HG02588 (cell line): ENCODE data around the gene SSTR5.

Source experiments
- ATAC-seq: cut with Tn5 transposase; IDR thresholded peaks from one replicate; pipeline ENCODE4 v1.9.1; 2021; ENCODE audit warnings: mild to moderate bottlenecking, moderate library complexity; ENCODE audit not compliant: unreplicated experiment

SSTR5 gene

GRCh38 chr16:1119766-1120576, 47.4 kb downstream of the SSTR5 start:
- no peak for ATAC-seq

- ATAC-seq = no peak
Measured at GRCh38 chr16:1120577-1120941, 48.0 kb downstream of the SSTR5 start.

- ATAC-seq = no peak
Measured at GRCh38 chr16:1121009-1121408, 48.5 kb downstream of the SSTR5 start.

GRCh38 chr16:1121601-1122397, 49.3 kb downstream of the SSTR5 start:
- no peak for ATAC-seq

- ATAC-seq = no peak
Measured at GRCh38 chr16:1122398-1122765, 49.8 kb downstream of the SSTR5 start.

- ATAC-seq = no peak
Measured at GRCh38 chr16:1123525-1124230, 51.1 kb downstream of the SSTR5 start.

- no peak for ATAC-seq
Measured at GRCh38 chr16:1124291-1124690, 51.7 kb downstream of the SSTR5 start.

GRCh38 chr16:1124795-1125194, 52.2 kb downstream of the SSTR5 start:
- ATAC-seq = no peak

GRCh38 chr16:1125471-1125870, 52.9 kb downstream of the SSTR5 start:
- no peak for ATAC-seq

- ATAC-seq = no peak
Measured at GRCh38 chr16:1126044-1126443, 53.5 kb downstream of the SSTR5 start.

GRCh38 chr16:1126586-1126985, 54.0 kb downstream of the SSTR5 start:
- no peak for ATAC-seq

GRCh38 chr16:1127101-1127500, 54.6 kb downstream of the SSTR5 start:
- no peak for ATAC-seq

GRCh38 chr16:1127971-1128715, 55.6 kb downstream of the SSTR5 start:
- no peak for ATAC-seq

GRCh38 chr16:1129106-1129960, 56.8 kb downstream of the SSTR5 start:
- no peak for ATAC-seq

GRCh38 chr16:1130382-1130781, 57.8 kb downstream of the SSTR5 start:
- no peak for ATAC-seq
